Measurements from ENCODE around the gene SND1.

Gene SND1

GRCh38 chr7:128115821-128116723 lies 464.1 kb downstream of the SND1 start:
- no peak for DNase-seq (ENCODE audit: low spot score)

GRCh38 chr7:128116740-128117139 lies 464.7 kb downstream of the SND1 start:
- no peak for DNase-seq (ENCODE audit: low spot score)

GRCh38 chr7:128117691-128118090 lies 465.7 kb downstream of the SND1 start:
- no peak for DNase-seq (ENCODE audit: low spot score)

- no peak for DNase-seq (ENCODE audit: low spot score)
Observed at GRCh38 chr7:128119036-128119435, 467.0 kb downstream of the SND1 start.

- DNase-seq (ENCODE audit: low spot score), result no peak
Observed at GRCh38 chr7:128120116-128120515, 468.1 kb downstream of the SND1 start.

- DNase-seq (ENCODE audit: low spot score), result no peak
Observed at GRCh38 chr7:128120976-128121490, 469.0 kb downstream of the SND1 start.

- DNase-seq (ENCODE audit: low spot score), result no peak
Observed at GRCh38 chr7:128121711-128122530, 469.9 kb downstream of the SND1 start.

GRCh38 chr7:128122576-128123290 lies 470.7 kb downstream of the SND1 start:
- no peak for DNase-seq (ENCODE audit: low spot score)

- no peak for DNase-seq (ENCODE audit: low spot score)
Observed at GRCh38 chr7:128123291-128124037, 471.5 kb downstream of the SND1 start.

GRCh38 chr7:128124786-128125185 lies 472.8 kb downstream of the SND1 start:
- DNase-seq (ENCODE audit: low spot score), result no peak

GRCh38 chr7:128125816-128126215 lies 473.8 kb downstream of the SND1 start:
- DNase-seq (ENCODE audit: low spot score), result no peak

GRCh38 chr7:128128401-128128800 lies 476.4 kb downstream of the SND1 start:
- DNase-seq (ENCODE audit: low spot score), result no peak

GRCh38 chr7:128129224-128129864 lies 477.4 kb downstream of the SND1 start:
- DNase-seq (ENCODE audit: low spot score), result no peak

GRCh38 chr7:128131115-128131514 lies 479.1 kb downstream of the SND1 start:
- DNase-seq (ENCODE audit: low spot score), result no peak

GRCh38 chr7:128131731-128132130 lies 479.7 kb downstream of the SND1 start:
- DNase-seq (ENCODE audit: low spot score), result no peak

GRCh38 chr7:128132426-128133069 lies 480.6 kb downstream of the SND1 start:
- DNase-seq (ENCODE audit: low spot score), result no peak

- DNase-seq (ENCODE audit: low spot score), result no peak
Observed at GRCh38 chr7:128135159-128135514, 483.1 kb downstream of the SND1 start.

GRCh38 chr7:128135515-128136214 lies 483.7 kb downstream of the SND1 start:
- DNase-seq (ENCODE audit: low spot score), result peak; percentile 73

GRCh38 chr7:128136215-128136597 lies 484.2 kb downstream of the SND1 start:
- no peak for DNase-seq (ENCODE audit: low spot score)

- DNase-seq (ENCODE audit: low spot score), result peak; percentile 70
Observed at GRCh38 chr7:128137181-128137580, 485.2 kb downstream of the SND1 start.
